NCI-H1092 treated with DMSO at 0.1 percent for 48 hours (cell line): ENCODE data around the gene FAM228A.

ENCODE experiments used
- DNase-seq: peaks from one replicate; lab custom pipeline; 2025; lab: John Stamatoyannopoulos, UW

FAM228A gene

GRCh38 chr2:24225499-24226242, 50.8 kb downstream of the FAM228A start:
- no peak for DNase-seq

- DNase-seq: peak; percentile 38
These were observed 53.6 kb downstream of the FAM228A start for GRCh38 chr2:24228470-24228869.

GRCh38 chr2:24231461-24231881, 56.6 kb downstream of the FAM228A start:
- no peak for DNase-seq

- no peak for DNase-seq
These were observed 58.5 kb downstream of the FAM228A start for GRCh38 chr2:24233321-24233720.

- DNase-seq: no peak
These were observed 62.5 kb downstream of the FAM228A start for GRCh38 chr2:24237313-24237712.

- DNase-seq: peak; percentile 71
These were observed 63.3 kb downstream of the FAM228A start for GRCh38 chr2:24238158-24238557.

- no peak for DNase-seq
These were observed 64.7 kb downstream of the FAM228A start for GRCh38 chr2:24239553-24239952.
